ENCODE results near the gene AJM1. TPM values are rescaled to one million over a fixed set of nuclear protein-coding genes. Genes with fewer than 3 reads are reported as not detected.

Gene AJM1
- total and polyA plus RNA-seq, 4 experiments from 2014 or later = 0.05 to 2.8 (median 2.4) TPM; not detected in 1

GRCh38 chr9:136828474-136829140 is 13.7 kb upstream of the AJM1 start:
- Histone ChIP-seq H3K4me1 (ENCODE audit: insufficient read depth, low read length) (no peaks in the 10 kb centered on the region), H3K27ac (ENCODE audit: low read depth, low read length) (no peak overlapping the region), H3K9me3 (ENCODE audit: control insufficient read depth in 1 of 2, low read length in 2 of 2) (no peaks in the 10 kb centered on the region), H3K36me3 (ENCODE audit: insufficient read depth, low read length) (peaks cover 18% of the 10 kb centered on the region), H3K27me3 (ENCODE audit: insufficient read depth, low read length) (no peaks in the 10 kb centered on the region), H3K4me3 (ENCODE audit: low read length in 2 of 2) (no peak overlapping the region)
- ChIA-PET CTCF (ENCODE audit: partially characterized antibody) (interaction anchor here (2.0 kb wide), 1 partner anchor 14 kb away, joined by 6 read pairs; the partner anchor contains the start of gene AJM1), POLR2A (ENCODE audit: partially characterized antibody) (no interaction called here)
- intact Hi-C loops (cut with micrococcal nuclease) = no loop called here
- peak in 1 of 5 donors; percentile 9 for DNase-seq
- Mint-ChIP-seq H3K36me3 (peaks cover 5 to 25% of the 10 kb centered on the region in 2 donors), H3K4me3 (no peak overlapping the region), H3K4me1 (no peaks in the 10 kb centered on the region), H3K27ac (no peak overlapping the region), H3K9me3 (no peaks in the 10 kb centered on the region), H3K27me3 (no peaks in the 10 kb centered on the region)

- H3K4me1 Mint-ChIP-seq = no peaks in the 10 kb centered on the region
- ChIA-PET CTCF (ENCODE audit: partially characterized antibody) (interaction anchor here (2.0 kb wide), 1 partner anchor 13 kb away, joined by 6 read pairs; the partner anchor contains the start of gene AJM1), POLR2A (ENCODE audit: partially characterized antibody) (no interaction called here)
- no peak overlapping the region for H3K4me3 ChIP-seq (ENCODE audit: low read length in 2 of 2)
- H3K9me3 Mint-ChIP-seq = no peaks in the 10 kb centered on the region
- no peak overlapping the region for H3K27ac ChIP-seq (ENCODE audit: low read depth, low read length)
- H3K36me3 Mint-ChIP-seq = peaks cover 5 to 29% of the 10 kb centered on the region in 2 donors
- peaks cover 18% of the 10 kb centered on the region for H3K36me3 ChIP-seq (ENCODE audit: insufficient read depth, low read length)
- H3K9me3 ChIP-seq (ENCODE audit: control insufficient read depth in 1 of 2, low read length in 2 of 2) = no peaks in the 10 kb centered on the region
- no peaks in the 10 kb centered on the region for H3K27me3 Mint-ChIP-seq
- no peak overlapping the region for H3K4me3 Mint-ChIP-seq
- no peaks in the 10 kb centered on the region for H3K27me3 ChIP-seq (ENCODE audit: insufficient read depth, low read length)
- intact Hi-C loops (cut with micrococcal nuclease) = no loop called here
- no peaks in the 10 kb centered on the region for H3K4me1 ChIP-seq (ENCODE audit: insufficient read depth, low read length)
- H3K27ac Mint-ChIP-seq = no peak overlapping the region
- peak in 1 of 5 donors; percentile 15 for DNase-seq
Measured at GRCh38 chr9:136829412-136829811, 12.9 kb upstream of the AJM1 start.

- no peak overlapping the region for H3K4me3 Mint-ChIP-seq
- intact Hi-C loops (cut with micrococcal nuclease) = no loop called here
- Histone ChIP-seq H3K27ac (ENCODE audit: low read depth, low read length) (no peak overlapping the region), H3K4me3 (ENCODE audit: low read length in 2 of 2) (no peak overlapping the region), H3K4me1 (ENCODE audit: insufficient read depth, low read length) (no peaks in the 10 kb centered on the region), H3K27me3 (ENCODE audit: insufficient read depth, low read length) (no peaks in the 10 kb centered on the region), H3K9me3 (ENCODE audit: control insufficient read depth in 1 of 2, low read length in 2 of 2) (no peaks in the 10 kb centered on the region), H3K36me3 (ENCODE audit: insufficient read depth, low read length) (peaks cover 18% of the 10 kb centered on the region)
- no peaks in the 10 kb centered on the region for H3K9me3 Mint-ChIP-seq
- H3K36me3 Mint-ChIP-seq = peaks cover 5 to 27% of the 10 kb centered on the region in 2 donors
- ChIA-PET CTCF (ENCODE audit: partially characterized antibody) (interaction anchor here (2.0 kb wide), 1 partner anchor 12 kb away, joined by 6 read pairs; the partner anchor contains the start of gene AJM1), POLR2A (ENCODE audit: partially characterized antibody) (no interaction called here)
- no peak overlapping the region for H3K27ac Mint-ChIP-seq
- DNase-seq = peak in 1 of 5 donors; percentile 21
- H3K27me3 Mint-ChIP-seq = no peaks in the 10 kb centered on the region
- no peaks in the 10 kb centered on the region for H3K4me1 Mint-ChIP-seq
Measured at GRCh38 chr9:136829981-136830885, 12.0 kb upstream of the AJM1 start.

- H3K27ac Mint-ChIP-seq = no peak overlapping the region
- no peaks in the 10 kb centered on the region for H3K27me3 Mint-ChIP-seq
- no peaks in the 10 kb centered on the region for H3K4me1 Mint-ChIP-seq
- H3K9me3 Mint-ChIP-seq = no peaks in the 10 kb centered on the region
- no peaks in the 10 kb centered on the region for H3K4me1 ChIP-seq (ENCODE audit: insufficient read depth, low read length)
- peak in 1 of 5 donors; percentile 12 for DNase-seq
- no peak overlapping the region for H3K4me3 ChIP-seq (ENCODE audit: low read length in 2 of 2)
- H3K9me3 ChIP-seq (ENCODE audit: control insufficient read depth in 1 of 2, low read length in 2 of 2) = no peaks in the 10 kb centered on the region
- H3K27ac ChIP-seq (ENCODE audit: low read depth, low read length) = no peak overlapping the region
- ChIA-PET POLR2A (ENCODE audit: partially characterized antibody) (no interaction called here), CTCF (ENCODE audit: partially characterized antibody) (no interaction called here)
- H3K4me3 Mint-ChIP-seq = no peak overlapping the region
- H3K36me3 ChIP-seq (ENCODE audit: insufficient read depth, low read length) = peaks cover 18% of the 10 kb centered on the region
- intact Hi-C loops (cut with micrococcal nuclease) = no loop called here
- no peaks in the 10 kb centered on the region for H3K27me3 ChIP-seq (ENCODE audit: insufficient read depth, low read length)
- H3K36me3 Mint-ChIP-seq = peaks cover 5 to 25% of the 10 kb centered on the region in 2 donors
Measured at GRCh38 chr9:136831002-136831719, 11.1 kb upstream of the AJM1 start.

GRCh38 chr9:136831720-136832104 is 10.6 kb upstream of the AJM1 start:
- H3K27me3 ChIP-seq (ENCODE audit: insufficient read depth, low read length) = no peaks in the 10 kb centered on the region
- no peak overlapping the region for H3K27ac ChIP-seq (ENCODE audit: low read depth, low read length)
- Mint-ChIP-seq H3K4me3 (no peak overlapping the region), H3K36me3 (peaks cover 5 to 25% of the 10 kb centered on the region in 2 donors), H3K4me1 (no peaks in the 10 kb centered on the region), H3K27me3 (no peaks in the 10 kb centered on the region), H3K27ac (no peak overlapping the region), H3K9me3 (no peaks in the 10 kb centered on the region)
- ChIA-PET POLR2A (ENCODE audit: partially characterized antibody) (no interaction called here), CTCF (ENCODE audit: partially characterized antibody) (no interaction called here)
- no peaks in the 10 kb centered on the region for H3K4me1 ChIP-seq (ENCODE audit: insufficient read depth, low read length)
- no peaks in the 10 kb centered on the region for H3K9me3 ChIP-seq (ENCODE audit: control insufficient read depth in 1 of 2, low read length in 2 of 2)
- intact Hi-C loops (cut with micrococcal nuclease) = no loop called here
- no peak overlapping the region for H3K4me3 ChIP-seq (ENCODE audit: low read length in 2 of 2)
- peak in 1 of 5 donors; percentile 27 for DNase-seq
- peaks cover 18% of the 10 kb centered on the region for H3K36me3 ChIP-seq (ENCODE audit: insufficient read depth, low read length)

- Histone ChIP-seq H3K4me1 (ENCODE audit: insufficient read depth, low read length) (no peaks in the 10 kb centered on the region), H3K4me3 (ENCODE audit: low read length in 2 of 2) (no peak overlapping the region), H3K36me3 (ENCODE audit: insufficient read depth, low read length) (peaks cover 18% of the 10 kb centered on the region), H3K27me3 (ENCODE audit: insufficient read depth, low read length) (no peaks in the 10 kb centered on the region), H3K27ac (ENCODE audit: low read depth, low read length) (no peak overlapping the region), H3K9me3 (ENCODE audit: control insufficient read depth in 1 of 2, low read length in 2 of 2) (no peaks in the 10 kb centered on the region)
- Mint-ChIP-seq H3K4me3 (no peak overlapping the region), H3K4me1 (no peaks in the 10 kb centered on the region), H3K9me3 (no peaks in the 10 kb centered on the region), H3K36me3 (peaks cover 5 to 25% of the 10 kb centered on the region in 2 donors), H3K27ac (no peak overlapping the region), H3K27me3 (no peaks in the 10 kb centered on the region)
- DNase-seq = peak in 1 of 5 donors; percentile 11
- intact Hi-C loops (cut with micrococcal nuclease) = no loop called here
- POLR2A ChIA-PET (ENCODE audit: partially characterized antibody) = no interaction called here
- CTCF ChIA-PET (ENCODE audit: partially characterized antibody) = interaction anchor here (0.7 kb wide), 1 partner anchor 618 kb away, joined by 3 read pairs; no protein-coding TSS in a partner anchor
Measured at GRCh38 chr9:136832581-136832980, 9.7 kb upstream of the AJM1 start.

All from CD4-positive, alpha-beta memory T cell (primary cell).